GM19035 (cell line): ENCODE data around the gene ENTPD1.
"Not testable (repeated sequence)": the region's sequence is repeated elsewhere in the genome, so short reads cannot be mapped to it uniquely, and the experiment has no call there.

ENCODE experiments used
- ATAC-seq: cut with Tn5 transposase; IDR thresholded peaks from one replicate; pipeline ENCODE4 v1.9.1; 2021; ENCODE audit not compliant: unreplicated experiment

Gene ENTPD1, protein sequence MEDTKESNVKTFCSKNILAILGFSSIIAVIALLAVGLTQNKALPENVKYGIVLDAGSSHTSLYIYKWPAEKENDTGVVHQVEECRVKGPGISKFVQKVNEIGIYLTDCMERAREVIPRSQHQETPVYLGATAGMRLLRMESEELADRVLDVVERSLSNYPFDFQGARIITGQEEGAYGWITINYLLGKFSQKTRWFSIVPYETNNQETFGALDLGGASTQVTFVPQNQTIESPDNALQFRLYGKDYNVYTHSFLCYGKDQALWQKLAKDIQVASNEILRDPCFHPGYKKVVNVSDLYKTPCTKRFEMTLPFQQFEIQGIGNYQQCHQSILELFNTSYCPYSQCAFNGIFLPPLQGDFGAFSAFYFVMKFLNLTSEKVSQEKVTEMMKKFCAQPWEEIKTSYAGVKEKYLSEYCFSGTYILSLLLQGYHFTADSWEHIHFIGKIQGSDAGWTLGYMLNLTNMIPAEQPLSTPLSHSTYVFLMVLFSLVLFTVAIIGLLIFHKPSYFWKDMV

DNA sequence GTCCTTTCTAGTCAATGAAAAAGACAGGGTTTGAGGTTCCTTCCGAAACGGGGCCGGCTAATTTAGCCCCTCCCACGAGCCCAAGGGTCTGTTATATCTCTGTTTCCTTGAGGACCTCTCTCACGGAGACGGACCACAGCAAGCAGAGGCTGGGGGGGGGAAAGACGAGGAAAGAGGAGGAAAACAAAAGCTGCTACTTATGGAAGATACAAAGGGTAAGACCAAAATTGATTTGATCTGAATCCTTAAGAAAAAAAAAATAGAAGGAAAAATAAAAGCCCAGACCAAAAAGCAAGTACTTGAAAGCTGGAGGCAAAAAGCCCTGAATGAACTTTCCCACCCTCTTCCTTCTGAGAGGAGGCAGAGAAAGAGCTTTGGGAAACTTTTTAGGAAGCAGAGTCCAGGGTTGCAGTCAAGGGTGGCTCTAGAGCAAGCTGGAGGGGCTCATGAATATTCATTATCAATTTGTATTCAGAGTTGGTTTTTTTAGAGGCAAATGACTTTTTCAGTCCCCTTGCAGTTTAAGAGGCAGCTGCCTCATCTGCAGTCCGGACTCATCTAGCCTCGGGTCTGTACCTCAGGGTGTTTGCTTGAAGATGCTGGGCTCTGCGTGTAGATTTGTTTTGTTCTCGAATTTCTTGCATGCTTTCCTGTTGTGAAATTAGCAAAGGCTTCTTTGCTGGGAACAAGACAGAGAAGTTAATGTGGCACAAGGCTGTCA, at the start of gene ENTPD1:
ENTPD1 (plus strand) TSS at position 123 of the 721 bp plus-strand sequence; CDS start at position 200, 77 bp downstream.
- ATAC-seq: no peak

GRCh38 chr10:95706573-95706972, 49.4 kb upstream of the ENTPD1 start:
- ATAC-seq: no peak

- ATAC-seq: no peak
These were observed 49.0 kb upstream of the ENTPD1 start for GRCh38 chr10:95706990-95707389.

DNA sequence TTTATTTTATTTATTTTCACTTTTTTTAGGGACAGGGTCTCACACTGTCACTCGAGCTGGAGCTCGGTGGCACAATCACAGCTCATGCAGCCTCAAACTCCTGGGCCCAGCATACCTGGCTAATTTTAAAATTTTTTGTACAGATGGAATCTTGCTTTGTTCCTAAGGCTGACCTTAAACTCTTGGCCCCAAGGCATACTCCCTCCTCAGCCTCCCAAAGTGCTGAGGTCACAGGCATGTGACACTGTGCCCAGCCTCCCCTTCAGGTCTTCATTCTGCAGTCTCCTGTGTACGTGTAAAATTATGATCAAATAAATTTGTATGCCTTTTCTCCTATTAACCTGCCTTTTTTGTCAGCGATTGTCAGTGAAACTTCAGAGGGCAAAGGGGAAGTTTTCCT, 44.5 kb upstream of the ENTPD1 start:
- ATAC-seq: no peak

DNA sequence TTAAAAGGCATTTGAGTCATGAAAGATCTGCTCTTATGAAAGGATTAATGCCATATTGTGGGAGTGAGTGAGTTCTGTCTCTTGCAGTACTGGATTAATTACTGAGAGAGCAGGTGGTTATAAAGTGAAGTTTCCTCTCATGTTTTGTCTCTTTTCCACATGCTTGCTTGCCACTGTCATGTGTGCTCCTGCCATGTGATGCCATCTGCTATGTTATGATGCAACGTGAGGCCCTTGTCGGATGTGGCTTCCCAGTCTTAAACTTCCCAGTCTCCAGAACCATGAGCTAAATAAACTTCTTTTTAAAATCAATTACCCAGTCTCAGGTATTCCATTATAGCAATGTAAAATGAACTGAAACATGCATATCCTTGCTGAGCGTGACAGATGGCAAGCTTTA, 39.5 kb upstream of the ENTPD1 start:
- no peak for ATAC-seq

DNA sequence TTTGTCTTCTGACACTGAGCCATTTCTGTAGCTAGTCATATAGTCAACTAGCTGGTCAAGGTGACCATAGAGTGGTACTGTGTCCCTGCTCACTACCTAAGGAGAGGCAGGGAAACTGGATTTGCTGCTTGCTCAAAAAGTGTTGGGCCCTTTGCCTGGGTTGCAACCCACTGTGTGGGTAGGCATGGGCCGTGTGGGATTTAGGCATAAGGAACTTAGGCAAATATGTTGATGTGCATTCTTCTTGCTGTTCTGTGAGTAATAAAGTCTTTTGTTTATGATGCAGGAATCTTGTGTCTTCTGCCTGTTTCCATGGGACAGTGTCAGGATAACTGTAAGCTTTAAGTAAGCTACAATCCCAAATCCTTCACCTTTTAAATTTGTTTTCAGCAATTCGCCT, 39.1 kb upstream of the ENTPD1 start:
- no peak for ATAC-seq

- ATAC-seq: not testable (repeated sequence)
These were observed 35.2 kb upstream of the ENTPD1 start for GRCh38 chr10:95720745-95721144.

GRCh38 chr10:95722496-95722895, 33.5 kb upstream of the ENTPD1 start:
- not testable (repeated sequence) for ATAC-seq

GRCh38 chr10:95728526-95728925, 27.4 kb upstream of the ENTPD1 start:
- no peak for ATAC-seq

DNA sequence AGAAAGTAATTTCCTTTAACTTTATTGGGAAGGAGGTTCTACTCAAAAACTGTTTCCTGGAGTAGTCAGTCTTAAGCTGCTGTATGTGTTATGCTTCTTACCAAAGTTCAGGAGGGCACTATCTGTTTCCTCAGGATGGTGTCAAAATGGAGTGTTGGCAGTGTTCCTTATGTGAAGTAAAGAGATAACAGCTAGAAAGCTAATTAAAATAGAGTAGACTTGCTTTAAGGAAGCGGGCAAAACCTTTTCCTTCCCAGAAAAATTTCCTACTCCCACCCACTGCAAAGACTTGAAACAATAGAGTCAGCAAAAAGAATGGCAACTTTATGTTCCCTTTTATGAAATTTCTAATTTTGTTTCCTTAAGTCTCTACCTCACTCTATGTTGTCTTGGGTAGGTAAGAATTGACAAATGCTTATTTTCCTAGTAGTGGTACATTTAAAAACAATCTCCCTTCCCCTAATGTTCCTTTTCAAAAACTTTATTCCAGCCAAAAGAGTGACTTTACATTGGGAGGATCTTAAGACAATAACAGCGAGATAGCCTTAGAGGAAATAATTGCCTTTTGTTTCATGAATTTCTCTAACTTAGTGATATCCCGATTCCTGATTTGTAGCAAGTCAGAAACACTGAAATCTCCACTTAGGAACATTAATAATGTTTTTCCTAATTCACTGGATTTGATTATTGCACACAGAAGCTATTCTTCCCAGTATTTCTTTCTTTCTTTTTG, 26.5 kb upstream of the ENTPD1 start:
- no peak for ATAC-seq

- no peak for ATAC-seq
These were observed 25.7 kb upstream of the ENTPD1 start for GRCh38 chr10:95730233-95730632.

- not testable (repeated sequence) for ATAC-seq
These were observed 23.1 kb upstream of the ENTPD1 start for GRCh38 chr10:95732907-95733306.

GRCh38 chr10:95739056-95739455, 16.9 kb upstream of the ENTPD1 start:
- ATAC-seq: no peak

DNA sequence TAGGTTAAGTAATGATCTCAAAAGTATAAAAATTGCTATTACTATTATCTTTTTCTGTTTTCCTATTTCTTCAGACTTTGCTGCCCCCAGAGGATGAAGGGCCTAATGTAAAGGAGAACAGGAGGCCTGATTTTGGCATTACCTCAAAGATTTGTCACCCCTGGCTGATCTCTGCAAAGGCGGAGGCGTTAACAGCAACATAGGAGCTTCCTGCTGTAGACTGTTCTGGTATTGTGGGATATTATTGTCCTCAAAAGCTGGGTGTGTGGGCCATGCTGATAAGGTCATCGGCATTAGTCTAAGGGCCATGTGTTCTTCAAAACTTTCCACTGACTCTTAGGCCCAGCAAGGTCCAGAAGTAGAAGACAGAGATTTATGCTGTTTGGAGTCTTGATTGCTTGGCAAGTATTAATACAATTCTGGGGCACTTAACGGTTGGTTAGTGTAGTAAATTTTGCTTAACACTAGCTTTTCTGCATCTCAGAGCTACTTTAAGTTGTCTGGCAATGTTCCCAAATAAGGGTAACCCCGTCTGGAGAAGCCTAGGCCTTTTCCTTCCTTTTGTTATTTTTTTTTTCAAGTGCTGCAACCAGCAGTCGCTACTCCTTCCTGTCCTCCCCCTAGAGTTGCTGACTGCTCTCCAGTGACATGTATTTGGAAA, 14.0 kb upstream of the ENTPD1 start:
- peak; percentile 72 for ATAC-seq

DNA sequence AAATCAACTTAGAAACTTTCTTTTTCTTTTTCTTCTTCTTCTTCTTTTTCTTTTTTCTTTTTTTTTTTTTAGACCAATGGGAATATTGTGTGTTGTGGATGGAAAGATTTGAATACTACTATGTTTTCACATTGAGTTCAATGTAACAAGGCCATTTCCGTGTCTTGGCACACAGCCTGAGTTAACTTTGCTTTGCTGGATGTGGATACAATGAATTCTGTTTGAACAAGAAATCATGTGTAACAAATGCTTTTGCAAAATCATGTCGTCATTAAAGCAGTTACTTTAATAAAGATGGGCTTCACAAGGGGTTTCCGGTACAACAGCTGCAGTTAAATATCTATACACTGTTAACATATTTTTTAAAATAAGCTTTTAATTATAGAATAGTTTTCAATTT, 13.5 kb upstream of the ENTPD1 start:
- ATAC-seq: peak; percentile 18

DNA sequence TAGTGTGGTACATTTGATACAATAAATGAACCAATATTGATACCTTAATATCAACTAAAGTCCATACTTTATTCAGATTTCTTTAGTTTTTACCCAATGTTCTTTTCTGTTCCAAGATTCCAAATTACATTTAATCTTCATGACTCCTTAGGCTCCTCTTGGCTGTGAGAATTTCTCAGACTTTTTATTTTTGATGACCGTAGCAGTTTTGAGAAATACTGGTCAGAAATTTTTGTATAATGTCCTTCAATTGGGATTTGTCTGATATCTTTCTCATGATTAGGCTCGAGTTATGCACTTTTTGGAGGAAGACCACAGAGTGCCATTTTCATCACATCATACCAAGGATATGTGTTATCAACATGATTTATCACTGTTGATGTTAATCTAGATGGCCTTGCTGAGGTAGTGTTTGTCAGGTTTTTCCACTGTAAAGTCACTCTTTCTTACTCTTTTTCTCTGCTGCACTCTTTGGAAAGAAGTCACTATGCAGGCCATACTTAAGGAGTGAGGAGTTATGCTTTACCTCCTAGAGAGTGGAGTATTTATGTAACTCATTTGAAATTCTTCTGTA, 12.9 kb upstream of the ENTPD1 start:
- no peak for ATAC-seq

DNA sequence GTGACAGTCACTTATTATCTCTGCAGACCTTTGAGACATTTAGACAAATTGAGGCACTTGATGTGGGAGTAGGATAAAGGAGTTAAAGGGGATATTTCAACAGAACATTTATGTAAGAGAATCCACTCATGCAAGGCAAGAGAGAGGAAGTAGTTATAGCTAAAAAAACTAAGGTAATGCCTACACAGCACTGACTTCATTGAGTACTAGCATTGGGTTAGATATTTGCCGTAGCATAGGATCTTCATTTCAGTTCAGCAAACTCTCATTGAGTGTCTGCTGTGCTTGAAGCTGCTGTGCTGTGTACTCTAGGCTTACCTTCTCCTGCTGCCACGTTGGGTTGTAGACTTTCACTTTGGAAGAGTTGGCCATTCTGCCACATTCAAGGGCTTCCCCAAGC, 10.5 kb upstream of the ENTPD1 start:
- no peak for ATAC-seq

DNA sequence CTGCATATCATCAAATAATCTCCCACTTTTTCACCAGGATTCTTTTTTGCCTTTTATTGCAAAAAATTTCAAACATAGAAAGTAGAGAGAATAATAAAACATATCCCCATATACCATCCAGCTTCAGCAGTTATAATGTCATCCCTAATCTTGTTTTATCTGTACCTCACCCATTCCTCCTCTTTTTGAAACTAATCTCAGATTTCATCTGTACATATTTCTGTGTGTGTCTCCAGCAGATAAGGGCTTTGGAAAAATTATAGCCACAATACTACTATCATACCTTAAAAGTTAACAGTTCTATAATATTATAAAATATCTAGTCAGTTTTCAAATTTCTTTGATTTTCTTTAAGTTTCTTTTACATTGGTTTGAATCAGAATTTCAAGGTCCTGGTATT, 7.6 kb upstream of the ENTPD1 start:
- no peak for ATAC-seq

DNA sequence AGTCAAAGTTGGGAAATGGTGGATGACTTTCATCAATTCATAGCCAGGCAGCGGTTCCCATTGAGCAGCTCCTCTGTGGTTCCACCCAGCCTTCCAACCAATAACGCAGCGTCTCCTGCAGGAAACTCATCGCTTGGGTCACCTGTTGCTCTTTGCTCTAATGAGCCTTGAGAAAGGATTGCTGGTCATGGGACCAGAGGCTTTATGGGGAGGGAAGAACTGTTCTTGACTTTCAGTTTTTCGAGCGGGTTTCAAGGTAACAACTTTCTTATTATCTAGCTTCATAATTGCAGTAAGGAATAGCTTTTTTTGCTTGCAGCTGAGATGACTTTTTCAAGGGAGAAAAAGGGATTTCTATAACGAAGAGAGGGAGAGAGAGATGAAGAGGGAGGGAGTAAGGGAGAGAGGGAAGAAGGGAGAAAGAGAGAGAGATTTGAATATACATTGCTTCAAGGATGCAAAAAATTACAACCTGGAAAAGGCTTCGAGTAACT, 405 bp upstream of the ENTPD1 start:
- ATAC-seq: no peak
